Suprapubic skin (tissue), 3 donors: ENCODE data around the gene TOB2.

Experiments
- CTCF ChIP-seq, 2 donors: fragments of 200-600 bp in 1 of 2; fragments of 450-650 bp in 1 of 2; sonication (generic) in 1 of 2; IDR thresholded peaks; one replicate each; pipeline ENCODE4 v1.5.1; 2016 to 2019; ENCODE audit warnings: antibody characterized with exemption in 2 of 2, mild to moderate bottlenecking in 1 of 2, moderate library complexity in 1 of 2
- EP300 ChIP-seq: sonication (generic); formaldehyde crosslinking; IDR thresholded peaks from one replicate; pipeline ENCODE4 v1.6.1; 2017; ENCODE audit warnings: antibody characterized with exemption

GRCh38 chr22:41491374-41492100, 44.9 kb upstream of the TOB2 start:
- no peak for TF ChIP-seq EP300
- TF ChIP-seq CTCF (IDR thresholded peaks at IDR 0.05): no peak
